Kidney epithelial cell (primary cell): ENCODE data around the gene FCHSD2. TPM values are rescaled to one million over a fixed set of nuclear protein-coding genes. Genes with fewer than 3 reads are reported as not detected.

ENCODE experiments used
- DNase-seq: peaks from one replicate; pipeline ENCODE4 v3.0.0-alpha.2; 2010; ENCODE audit warnings: low read depth
- H3K27me3 ChIP-seq: 2 replicates; pipeline ENCODE4 v1.6.0; 2011; ENCODE audit warnings: low read length; ENCODE audit not compliant: control insufficient read depth, insufficient read depth
- H3K36me3 ChIP-seq: 2 replicates; pipeline ENCODE4 v1.5.1; 2011; ENCODE audit warnings: low read length; ENCODE audit not compliant: control insufficient read depth, insufficient read depth
- H3K4me3 ChIP-seq: 2 replicates; pipeline ENCODE4 v1.5.1; 2011; ENCODE audit warnings: low read depth, mild to moderate bottlenecking, control low read depth, low read length
- CTCF ChIP-seq: IDR thresholded peaks from 2 replicates; pipeline ENCODE4 v1.5.1; 2011; ENCODE audit warnings: mild to moderate bottlenecking, moderate library complexity, low read length, control low read depth, inconsistent platforms; ENCODE audit not compliant: insufficient read depth, poor library complexity, severe bottlenecking
- total RNA-seq: library from RNA; depleted of rRNA; stranded (reverse); fragments of >200 nt; gene quantifications from 2 replicates; pipeline ENCODE4 v1.2.3, GENCODE V29; 2015

FCHSD2 gene
- total RNA-seq, 1 donor from 2014 or later, result 13.2 TPM

- Histone ChIP-seq H3K36me3 (no peaks in the 10 kb centered on the region), H3K27me3 (no peaks in the 10 kb centered on the region), H3K4me3 (no peak overlapping the region)
- no peak for TF ChIP-seq CTCF
- DNase-seq, result no peak
Measured at GRCh38 chr11:73171436-73172161, 29.5 kb upstream of the FCHSD2 start.

- no peak overlapping the region for H3K4me3 ChIP-seq
- H3K27me3 ChIP-seq, result no peaks in the 10 kb centered on the region
- no peaks in the 10 kb centered on the region for H3K36me3 ChIP-seq
- TF ChIP-seq CTCF, result no peak
- no peak for DNase-seq
Measured at GRCh38 chr11:73170140-73170539, 28.0 kb upstream of the FCHSD2 start.

GRCh38 chr11:73168925-73169579 is 26.9 kb upstream of the FCHSD2 start:
- Histone ChIP-seq H3K27me3 (no peaks in the 10 kb centered on the region), H3K4me3 (no peak overlapping the region), H3K36me3 (no peaks in the 10 kb centered on the region)
- no peak for TF ChIP-seq CTCF
- DNase-seq, result no peak

- Histone ChIP-seq H3K36me3 (no peaks in the 10 kb centered on the region), H3K27me3 (no peaks in the 10 kb centered on the region), H3K4me3 (no peak overlapping the region)
- DNase-seq, result no peak
- no peak for TF ChIP-seq CTCF
Measured at GRCh38 chr11:73167363-73167954, 25.3 kb upstream of the FCHSD2 start.

GRCh38 chr11:73164803-73165540 is 22.9 kb upstream of the FCHSD2 start:
- Histone ChIP-seq H3K27me3 (no peaks in the 10 kb centered on the region), H3K36me3 (no peaks in the 10 kb centered on the region), H3K4me3 (no peak overlapping the region)
- no peak for DNase-seq
- no peak for TF ChIP-seq CTCF
